NCI-H1694 (cell line): Measurements from ENCODE around the gene ITGB6.

ENCODE experiments used
- DNase-seq: peaks from one replicate; lab custom pipeline; 2025; lab: John Stamatoyannopoulos, UW

Gene ITGB6

DNA sequence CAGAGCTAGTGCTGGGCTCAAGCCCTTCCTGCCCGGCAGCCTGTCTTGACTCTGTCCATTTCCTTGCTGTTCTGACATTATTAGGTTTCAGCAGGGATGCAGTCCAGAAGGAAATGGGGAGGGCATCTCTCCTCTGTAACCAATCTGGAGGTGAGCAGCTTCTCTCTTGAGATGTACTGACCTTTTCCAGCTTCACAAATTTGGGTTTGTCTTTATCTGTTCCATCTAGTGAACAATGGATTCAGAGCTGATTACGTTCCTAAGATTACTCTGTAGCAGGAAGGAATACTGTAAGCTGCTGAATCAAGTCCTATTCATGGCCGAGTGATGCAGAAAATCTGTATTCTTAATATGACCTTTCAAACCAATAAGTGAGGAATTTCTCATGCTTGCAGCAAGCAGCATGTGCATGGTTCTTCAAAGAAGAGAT lies 148.7 kb downstream of the ITGB6 start:
- no peak for DNase-seq

DNA sequence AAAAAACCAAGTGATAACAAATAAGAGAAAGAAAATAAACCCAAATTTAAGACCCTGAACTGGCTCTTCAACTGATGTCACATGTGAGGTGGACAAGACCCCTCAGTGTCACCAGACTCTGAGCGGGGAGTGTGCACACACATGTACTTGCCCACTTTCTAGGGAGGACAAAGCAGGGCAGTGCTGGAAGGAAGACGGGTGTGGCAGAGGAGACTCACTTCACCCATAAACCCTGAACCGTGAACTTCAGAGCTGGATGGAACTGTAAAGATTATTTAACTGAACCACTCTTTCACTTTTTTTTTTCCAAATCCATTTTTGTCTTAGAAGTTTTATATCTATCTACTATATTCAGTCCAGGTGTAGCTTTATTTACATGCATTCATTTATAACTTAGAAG lies 149.9 kb downstream of the ITGB6 start:
- no peak for DNase-seq
